RCC 7860 (cell line): ENCODE results near the gene GLOD5.
A peak's percentile ranks its signal among the peaks of the same experiment; 100 is the strongest.
"Not testable (repeated sequence)": the region's sequence is repeated elsewhere in the genome, so short reads cannot be mapped to it uniquely, and the experiment has no call there.

Experiments used
- DNase-seq: peaks from one replicate; pipeline ENCODE4 v3.0.0-alpha.2; 2015; ENCODE audit warnings: low spot score
- FAIRE-seq: peaks from 2 replicates; lab custom pipeline; 2012; peaks lifted over from hg19 to GRCh38; lab: Jason Lieb, UNC

GLOD5 gene

DNA sequence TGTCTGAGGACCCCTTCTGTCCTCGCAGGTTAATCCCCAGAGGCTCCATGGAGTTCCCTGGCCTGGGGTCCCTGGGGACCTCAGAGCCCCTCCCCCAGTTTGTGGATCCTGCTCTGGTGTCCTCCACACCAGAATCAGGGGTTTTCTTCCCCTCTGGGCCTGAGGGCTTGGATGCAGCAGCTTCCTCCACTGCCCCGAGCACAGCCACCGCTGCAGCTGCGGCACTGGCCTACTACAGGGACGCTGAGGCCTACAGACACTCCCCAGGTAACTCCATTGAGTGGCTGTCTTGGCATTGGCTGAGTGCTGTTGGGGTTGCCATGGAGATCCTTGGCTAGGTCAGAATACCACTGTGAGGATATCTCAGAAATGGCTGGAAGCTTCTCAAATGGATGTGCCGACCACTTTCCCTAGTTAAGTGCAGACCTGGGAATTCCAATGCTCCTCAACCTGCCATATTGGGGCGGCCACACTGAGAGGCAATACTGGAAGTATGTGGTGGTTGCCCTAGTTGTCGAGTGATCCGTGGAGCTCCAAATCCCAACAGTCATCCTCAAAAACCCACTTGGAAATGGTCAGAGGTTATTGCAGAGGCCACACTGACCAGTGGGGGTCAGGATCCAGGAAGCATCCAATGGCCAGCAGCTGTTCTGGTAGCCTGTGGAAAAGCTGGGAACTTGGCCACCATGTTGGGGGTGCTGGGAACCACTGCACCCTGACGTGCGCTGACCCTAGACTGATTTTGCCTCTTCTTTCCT is 29.7 kb downstream of the GLOD5 start:
- no peak for FAIRE-seq

DNA sequence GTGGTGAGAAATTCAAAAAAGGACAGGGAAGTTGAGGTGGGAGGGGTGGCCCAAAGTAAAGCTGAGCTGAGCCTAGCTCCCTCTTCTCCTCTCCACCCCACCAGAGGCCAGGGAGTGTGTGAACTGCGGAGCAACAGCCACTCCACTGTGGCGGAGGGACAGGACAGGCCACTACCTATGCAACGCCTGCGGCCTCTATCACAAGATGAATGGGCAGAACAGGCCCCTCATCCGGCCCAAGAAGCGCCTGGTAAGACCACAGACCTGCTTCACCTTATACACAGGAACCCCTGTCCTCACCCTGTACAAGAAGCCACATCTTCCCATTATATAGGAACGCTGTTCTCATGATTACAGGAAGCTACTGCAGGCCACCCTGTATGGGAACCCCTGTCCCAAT is 30.7 kb downstream of the GLOD5 start:
- DNase-seq (no peak), FAIRE-seq (no peak)

More for the DNA sequence above, 29.7 kb downstream of the GLOD5 start:
- no peak for DNase-seq

DNA sequence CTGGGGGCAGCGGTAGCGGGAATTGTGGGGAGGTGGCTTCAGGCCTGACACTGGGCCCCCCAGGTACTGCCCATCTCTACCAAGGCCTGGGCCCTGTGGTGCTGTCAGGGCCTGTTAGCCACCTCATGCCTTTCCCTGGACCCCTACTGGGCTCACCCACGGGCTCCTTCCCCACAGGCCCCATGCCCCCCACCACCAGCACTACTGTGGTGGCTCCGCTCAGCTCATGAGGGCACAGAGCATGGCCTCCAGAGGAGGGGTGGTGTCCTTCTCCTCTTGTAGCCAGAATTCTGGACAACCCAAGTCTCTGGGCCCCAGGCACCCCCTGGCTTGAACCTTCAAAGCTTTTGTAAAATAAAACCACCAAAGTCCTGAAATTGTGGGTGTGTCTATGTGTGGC is 32.4 kb downstream of the GLOD5 start:
- DNase-seq (no peak), FAIRE-seq (no peak)

DNA sequence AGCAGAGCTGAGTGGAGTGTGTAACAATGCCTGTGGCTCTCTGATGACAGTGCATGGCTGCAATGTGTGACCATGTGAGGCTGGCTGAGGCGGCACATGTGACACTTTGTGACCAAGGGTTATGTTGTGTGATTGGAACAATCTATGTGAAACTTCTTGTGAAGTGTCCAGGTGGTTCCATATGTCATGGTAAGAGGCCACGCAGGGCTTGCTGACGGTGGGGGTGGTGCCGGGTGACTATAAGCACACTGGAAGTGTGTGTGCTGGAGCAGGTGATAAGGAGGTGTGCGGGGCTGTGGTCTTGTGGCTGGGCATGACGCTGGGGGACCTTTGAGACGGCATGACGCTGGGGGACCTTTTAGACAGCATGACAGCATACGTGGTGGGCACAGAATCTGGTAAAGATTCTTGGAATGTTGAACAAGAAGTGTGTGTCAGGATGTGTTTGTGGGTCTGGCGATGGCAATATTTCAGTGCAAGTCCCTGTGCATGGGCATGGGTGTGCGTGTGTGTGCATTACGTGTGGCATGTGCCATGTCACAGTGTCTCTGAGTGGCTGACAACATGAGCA is 32.9 kb downstream of the GLOD5 start:
- DNase-seq, result no peak
- no peak for FAIRE-seq

DNA sequence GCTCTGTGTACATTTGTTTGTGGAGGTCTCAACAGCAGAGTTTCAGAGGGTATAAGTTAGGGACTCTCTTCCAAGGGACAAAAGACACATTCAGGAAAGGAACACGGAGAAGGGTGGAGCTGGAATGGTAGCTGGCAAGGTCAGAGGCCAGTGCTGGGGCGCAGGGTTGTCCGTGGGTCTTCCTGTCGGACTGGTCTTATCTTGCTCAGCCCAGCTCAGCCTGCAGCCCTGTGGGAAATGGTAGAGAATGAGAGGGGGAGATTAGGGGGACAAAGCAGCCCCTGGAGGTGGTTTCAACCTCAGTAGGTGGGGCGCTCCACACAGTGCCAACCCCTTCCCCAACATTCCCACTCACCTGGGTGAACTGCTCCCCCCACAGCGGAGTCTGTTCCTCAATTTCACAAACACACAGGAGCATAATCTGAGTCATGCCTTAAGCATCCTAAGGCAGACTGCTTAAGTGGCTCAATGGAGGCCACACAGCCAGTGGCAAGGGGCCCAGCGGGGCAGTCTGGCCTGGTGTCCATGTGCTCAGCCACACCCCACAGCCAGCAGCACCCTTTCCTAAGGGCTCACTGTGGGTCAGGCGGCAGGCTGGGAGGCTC is 33.5 kb downstream of the GLOD5 start:
- FAIRE-seq (no peak), DNase-seq (peak; percentile 22)

DNA sequence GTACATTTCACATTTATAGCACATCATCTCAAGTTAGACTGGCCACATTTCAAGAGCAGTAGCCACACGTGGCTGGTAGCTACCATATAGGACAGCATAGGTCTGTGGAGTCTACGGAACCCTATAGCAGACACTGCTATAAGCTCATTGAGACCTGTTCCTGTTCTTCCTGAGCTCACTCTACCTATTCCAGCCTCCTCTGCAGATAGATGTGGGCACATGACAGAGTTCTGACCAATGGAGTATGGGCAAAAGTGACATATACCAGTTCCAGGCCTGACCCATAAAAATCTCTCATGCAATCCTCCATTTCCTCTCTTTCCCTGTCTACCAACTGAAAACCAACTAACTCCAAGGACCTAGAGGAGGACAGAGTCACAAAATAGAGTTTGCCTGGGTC is 36.8 kb downstream of the GLOD5 start:
- DNase-seq (no peak), FAIRE-seq (no peak)

DNA sequence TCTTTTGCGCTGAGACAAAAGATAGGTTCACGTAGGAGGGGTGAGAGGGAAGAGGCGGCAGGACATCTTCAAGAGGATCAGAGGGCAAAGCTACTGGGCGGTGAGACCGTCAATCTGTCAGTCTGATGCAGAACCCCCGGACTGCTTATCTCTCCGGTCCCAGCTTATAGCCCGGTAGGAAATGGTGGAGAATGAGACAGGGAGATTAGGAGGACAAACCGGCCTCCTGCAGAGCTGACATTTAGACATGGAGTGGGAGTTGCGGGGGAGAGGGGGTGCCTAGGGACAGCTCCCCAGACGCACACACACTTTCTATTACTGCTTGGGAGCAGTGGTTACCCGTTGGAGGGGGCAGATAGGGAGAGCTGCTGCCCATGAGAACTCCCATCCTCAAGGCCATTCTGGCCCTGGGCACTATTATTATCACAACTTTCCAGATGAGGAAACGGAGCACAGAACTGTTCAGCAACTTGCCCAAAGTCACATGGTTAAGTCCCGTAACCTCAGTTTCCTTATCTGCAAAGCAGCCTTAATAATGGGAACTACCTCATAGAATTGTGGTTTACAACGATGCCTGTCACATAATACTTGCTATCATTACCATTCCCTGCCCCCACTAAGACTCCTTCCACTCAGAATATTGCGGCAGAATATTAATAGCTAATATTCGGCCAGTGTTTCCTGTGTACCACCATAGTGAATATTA is 39.2 kb downstream of the GLOD5 start:
- no peak for DNase-seq

DNA sequence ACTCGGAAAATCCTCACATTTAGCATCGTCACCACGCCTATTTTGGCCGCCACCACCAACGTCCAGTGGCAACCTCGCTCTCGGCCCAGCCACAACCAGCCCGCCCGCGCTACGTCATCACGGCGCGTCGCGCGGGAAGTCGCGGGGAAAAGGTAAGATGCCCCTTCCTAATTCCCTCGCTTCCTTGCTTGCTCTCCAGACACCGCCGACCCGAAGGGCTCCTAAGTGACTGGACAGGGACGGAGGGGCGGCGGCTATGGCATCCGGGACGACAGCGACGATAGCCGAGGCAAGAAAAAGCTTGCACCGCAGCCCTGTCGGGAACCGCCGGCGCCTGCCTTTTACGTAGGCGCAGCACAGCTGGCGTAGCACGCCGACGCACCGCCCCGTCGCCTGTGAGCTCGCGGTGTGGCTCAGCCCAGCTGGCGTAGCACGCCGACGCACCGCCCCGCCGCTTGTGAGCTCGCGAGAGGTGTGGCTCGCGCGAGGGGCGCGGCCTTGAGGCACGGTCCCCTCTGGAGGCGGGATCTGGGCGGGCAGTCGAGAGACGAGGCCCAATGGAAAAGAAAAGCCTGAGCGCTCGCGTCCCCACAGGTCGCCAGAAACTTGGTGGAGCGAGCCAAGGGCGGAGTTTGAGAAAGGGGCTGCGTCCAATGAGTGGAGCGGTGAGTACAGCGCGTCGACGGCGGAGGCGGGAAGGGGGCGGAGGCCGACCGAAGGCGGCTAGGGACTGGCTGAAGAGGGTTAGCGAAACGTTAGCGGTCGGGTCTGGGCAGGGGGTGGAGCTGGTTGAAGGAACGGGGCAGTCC is 39.9 kb downstream of the GLOD5 start, which contains the start of gene HDAC6:
Gene HDAC6 (plus strand): TSS at position 788 of the 809 bp plus-strand sequence. CDS start 626 bp downstream, outside the sequence.
- FAIRE-seq, result peak; percentile 82

More for the DNA sequence above, 39.2 kb downstream of the GLOD5 start:
- FAIRE-seq, result no peak

DNA sequence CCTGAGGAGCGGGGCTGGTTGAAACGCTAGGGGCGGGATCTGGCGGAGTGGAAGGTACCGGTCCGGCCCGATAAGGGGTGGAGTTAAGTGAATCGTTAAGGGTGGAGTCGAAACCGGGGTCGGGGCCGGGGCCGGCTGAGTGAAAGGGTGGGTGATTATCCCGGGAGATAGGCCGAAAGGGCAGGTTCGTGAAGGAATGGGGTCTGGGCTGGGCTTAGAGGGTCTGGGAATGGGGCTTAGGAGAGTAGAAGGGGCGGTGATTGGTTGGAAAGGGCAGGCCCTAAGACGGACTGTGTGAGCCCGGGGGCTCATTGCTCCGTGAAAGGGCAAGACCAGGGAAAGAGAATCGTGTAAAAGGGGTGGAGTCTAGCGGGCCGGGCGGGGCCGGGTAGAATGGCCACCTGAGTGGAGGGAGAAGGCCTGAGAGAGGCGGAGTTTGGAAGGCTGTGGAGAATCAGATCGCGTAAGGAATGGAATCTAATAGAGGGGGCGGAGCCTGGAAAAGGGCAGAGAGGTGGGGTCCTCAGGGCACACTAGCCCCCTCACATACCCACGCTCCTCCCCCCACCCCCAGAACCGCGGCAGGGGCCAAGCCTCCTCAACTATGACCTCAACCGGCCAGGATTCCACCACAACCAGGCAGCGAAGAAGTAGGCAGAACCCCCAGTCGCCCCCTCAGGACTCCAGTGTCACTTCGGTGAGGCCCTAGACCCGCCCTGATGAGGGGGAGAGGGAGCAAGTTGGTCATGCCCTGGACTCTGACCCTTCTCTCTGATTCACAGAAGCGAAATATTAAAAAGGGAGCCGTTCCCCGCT is 40.8 kb downstream of the GLOD5 start:
- DNase-seq (peak; percentile 65), FAIRE-seq (peak; percentile 47)

More for the DNA sequence above, 39.9 kb downstream of the GLOD5 start, which contains the start of gene HDAC6:
- peak; percentile 95 for DNase-seq

DNA sequence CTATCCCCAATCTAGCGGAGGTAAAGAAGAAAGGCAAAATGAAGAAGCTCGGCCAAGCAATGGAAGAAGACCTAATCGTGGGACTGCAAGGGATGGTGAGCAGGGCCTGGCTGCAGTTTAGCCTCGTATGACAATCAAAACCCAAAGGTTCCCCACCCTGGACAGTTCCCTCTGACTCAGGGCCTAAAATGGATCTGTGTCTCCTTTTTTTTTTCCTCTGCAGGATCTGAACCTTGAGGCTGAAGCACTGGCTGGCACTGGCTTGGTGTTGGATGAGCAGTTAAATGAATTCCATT is 41.3 kb downstream of the GLOD5 start:
- DNase-seq, result no peak
- no peak for FAIRE-seq

DNA sequence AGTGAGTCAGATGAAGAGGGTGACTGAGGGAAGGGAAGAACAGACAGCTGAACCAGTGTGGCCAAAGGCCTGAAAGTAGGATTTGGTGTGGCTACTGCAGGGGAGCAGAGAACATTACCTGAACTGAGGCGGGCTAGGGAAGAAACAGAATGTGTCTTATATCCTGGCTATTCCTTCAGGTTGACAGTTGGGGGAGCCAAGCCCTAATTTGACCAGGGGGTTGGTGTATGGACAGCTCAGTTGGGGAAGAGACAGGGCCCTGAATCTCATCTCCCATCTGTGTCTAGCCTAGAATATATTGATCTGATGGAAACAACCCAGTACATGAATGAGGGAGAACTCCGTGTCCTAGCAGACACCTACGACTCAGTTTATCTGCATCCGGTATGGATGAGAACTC is 44.5 kb downstream of the GLOD5 start:
- DNase-seq (no peak), FAIRE-seq (no peak)

DNA sequence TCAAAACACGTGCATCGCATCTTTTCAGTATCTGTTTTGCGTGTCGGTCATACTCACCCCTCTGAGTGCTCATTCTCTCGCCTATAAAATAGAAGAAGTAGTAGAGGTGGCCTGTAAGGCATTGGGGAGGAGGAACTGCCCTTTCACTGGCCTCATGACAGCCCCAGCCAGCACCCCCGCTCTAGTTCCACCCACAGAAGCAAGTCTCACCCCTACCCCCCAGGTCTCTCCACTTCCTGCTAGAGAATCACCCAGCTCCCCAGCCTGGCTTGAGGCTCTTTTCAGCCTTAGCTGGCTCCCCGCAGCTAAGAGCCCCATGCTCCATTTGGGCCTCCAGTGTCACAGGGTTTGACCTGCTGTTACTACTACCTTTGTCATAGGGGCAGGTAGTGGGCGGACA is 52.1 kb downstream of the GLOD5 start:
- no peak for FAIRE-seq

DNA sequence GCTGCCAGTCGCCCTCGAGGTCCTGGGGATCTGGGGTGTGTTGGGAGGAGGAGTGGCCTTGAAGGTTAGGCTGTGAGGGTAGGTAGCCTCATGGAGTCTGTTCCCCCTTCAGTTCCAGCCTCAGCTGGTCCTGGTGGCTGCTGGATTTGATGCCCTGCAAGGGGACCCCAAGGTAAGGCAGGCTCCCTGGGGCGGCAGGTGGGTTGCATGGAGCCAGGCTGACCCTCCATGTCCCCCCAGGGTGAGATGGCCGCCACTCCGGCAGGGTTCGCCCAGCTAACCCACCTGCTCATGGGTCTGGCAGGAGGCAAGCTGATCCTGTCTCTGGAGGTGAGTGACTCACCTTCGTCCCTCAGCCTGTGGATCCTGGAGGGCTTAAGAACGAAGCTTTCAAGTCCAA is 53.2 kb downstream of the GLOD5 start:
- no peak for FAIRE-seq
- no peak for DNase-seq

More for the DNA sequence above, 52.1 kb downstream of the GLOD5 start:
- no peak for DNase-seq

DNA sequence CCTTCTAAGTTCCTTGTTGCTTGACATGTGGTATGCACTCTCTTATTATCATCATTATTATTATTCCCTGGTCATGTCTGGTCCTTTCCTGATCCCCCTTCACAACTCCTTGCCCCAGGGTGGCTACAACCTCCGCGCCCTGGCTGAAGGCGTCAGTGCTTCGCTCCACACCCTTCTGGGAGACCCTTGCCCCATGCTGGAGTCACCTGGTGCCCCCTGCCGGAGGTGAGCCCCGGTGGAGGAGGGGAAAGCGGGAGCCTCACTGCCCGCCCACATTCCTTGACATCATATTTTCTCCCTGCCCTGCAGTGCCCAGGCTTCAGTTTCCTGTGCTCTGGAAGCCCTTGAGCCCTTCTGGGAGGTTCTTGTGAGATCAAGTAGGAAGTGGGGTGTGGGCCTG is 53.7 kb downstream of the GLOD5 start:
- FAIRE-seq, result no peak
- no peak for DNase-seq

DNA sequence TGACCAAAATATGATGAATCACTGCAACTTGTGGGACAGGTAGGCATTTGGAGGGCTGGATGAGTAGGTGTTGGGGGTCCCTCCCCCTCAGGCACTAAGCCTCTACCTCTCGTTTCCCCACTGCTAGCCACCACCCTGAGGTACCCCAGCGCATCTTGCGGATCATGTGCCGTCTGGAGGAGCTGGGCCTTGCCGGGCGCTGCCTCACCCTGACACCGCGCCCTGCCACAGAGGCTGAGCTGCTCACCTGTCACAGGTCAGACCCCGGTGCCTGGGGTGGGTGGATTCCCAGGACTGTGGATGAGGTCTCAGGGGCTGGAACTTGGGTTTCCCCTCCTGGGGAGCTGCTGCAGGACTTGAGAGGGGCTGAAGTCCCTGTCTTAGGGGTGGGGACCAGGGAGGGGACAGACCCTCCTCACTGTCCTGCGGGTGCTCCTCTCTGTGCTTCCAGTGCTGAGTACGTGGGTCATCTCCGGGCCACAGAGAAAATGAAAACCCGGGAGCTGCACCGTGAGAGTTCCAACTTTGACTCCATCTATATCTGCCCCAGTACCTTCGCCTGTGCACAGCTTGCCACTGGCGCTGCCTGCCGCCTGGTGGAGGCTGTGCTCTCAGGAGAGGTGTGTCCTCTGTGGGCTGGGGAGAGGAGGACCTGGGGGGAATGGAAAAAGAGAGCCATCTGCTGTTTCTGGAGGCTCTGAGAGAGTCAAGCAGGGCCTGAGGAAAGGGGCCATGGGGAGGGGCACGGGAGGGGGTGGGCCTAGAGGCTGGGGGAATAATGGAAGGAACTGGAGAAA is 54.7 kb downstream of the GLOD5 start:
- DNase-seq (no peak), FAIRE-seq (no peak)

DNA sequence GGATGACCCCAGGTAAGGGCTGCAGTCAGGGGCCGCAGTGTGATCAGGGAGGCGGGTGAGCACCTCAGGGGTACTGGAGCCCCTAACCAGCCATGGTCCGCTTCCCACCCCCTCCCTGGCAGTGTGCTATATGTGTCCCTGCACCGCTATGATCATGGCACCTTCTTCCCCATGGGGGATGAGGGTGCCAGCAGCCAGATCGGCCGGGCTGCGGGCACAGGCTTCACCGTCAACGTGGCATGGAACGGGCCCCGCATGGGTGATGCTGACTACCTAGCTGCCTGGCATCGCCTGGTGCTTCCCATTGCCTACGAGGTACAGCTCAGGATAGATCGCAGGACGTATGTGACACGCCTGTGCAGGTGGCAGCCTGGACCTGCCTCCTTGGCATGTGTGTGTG is 56.6 kb downstream of the GLOD5 start:
- FAIRE-seq, result no peak
- no peak for DNase-seq

DNA sequence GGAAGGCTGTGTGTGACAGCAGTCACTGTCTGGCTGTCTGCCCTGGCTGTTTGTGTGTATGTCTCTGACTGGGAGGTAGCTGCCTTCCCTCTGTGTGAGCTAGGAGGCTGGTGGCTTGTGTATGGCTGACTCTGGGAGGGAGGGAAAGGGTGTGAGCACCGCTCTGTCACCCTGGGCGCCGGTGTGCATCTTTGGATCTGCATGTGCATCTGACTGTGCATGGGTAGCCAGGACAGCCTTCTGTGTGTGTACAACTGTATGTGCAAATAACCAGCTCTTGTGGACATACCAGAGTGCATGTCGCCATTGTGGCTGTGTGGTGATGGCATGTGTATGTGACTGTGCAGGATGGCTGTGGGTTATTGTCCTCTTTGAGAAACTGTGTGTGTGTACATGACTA is 57.3 kb downstream of the GLOD5 start:
- DNase-seq, result no peak

DNA sequence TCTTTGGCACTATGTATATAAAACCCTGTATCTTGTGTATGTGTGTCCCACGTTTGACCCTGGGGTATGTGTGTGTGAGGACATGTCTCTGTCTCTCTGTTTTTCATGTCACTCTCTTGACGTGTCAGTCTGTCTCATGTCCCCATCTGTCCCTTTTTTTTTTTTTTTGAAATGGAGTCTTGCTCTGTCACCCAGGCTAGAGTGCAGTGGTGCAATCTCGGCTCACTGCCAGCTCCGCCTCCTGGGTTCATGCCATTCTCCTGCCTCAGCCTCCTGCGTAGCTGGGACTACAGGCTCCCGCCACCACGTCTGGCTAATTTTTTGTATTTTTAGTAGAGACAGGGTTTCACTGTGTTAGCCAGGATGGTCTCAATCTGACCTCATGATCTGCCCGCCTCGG is 57.8 kb downstream of the GLOD5 start:
- not testable (repeated sequence) for DNase-seq, FAIRE-seq

More for the DNA sequence above, 57.3 kb downstream of the GLOD5 start:
- FAIRE-seq, result no peak

DNA sequence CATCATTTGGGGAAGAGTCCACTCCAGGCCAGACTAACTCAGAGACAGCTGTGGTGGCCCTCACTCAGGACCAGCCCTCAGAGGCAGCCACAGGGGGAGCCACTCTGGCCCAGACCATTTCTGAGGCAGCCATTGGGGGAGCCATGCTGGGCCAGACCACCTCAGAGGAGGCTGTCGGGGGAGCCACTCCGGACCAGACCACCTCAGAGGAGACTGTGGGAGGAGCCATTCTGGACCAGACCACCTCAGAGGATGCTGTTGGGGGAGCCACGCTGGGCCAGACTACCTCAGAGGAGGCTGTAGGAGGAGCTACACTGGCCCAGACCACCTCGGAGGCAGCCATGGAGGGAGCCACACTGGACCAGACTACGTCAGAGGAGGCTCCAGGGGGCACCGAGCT is 61.5 kb downstream of the GLOD5 start:
- no peak for DNase-seq
- no peak for FAIRE-seq
